HG02610 (cell line): ENCODE data around the gene C1QTNF8.

Experiments used
- ATAC-seq: cut with Tn5 transposase; IDR thresholded peaks from one replicate; pipeline ENCODE4 v1.9.1; 2021; ENCODE audit warnings: mild to moderate bottlenecking, moderate library complexity; ENCODE audit not compliant: unreplicated experiment

Gene C1QTNF8

GRCh38 chr16:1127971-1128715 is 32.1 kb upstream of the C1QTNF8 start:
- ATAC-seq: no peak

GRCh38 chr16:1127101-1127500 is 31.1 kb upstream of the C1QTNF8 start:
- no peak for ATAC-seq

- no peak for ATAC-seq
Observed at GRCh38 chr16:1126586-1126985, 30.5 kb upstream of the C1QTNF8 start.

GRCh38 chr16:1126044-1126443 is 30.0 kb upstream of the C1QTNF8 start:
- no peak for ATAC-seq

- no peak for ATAC-seq
Observed at GRCh38 chr16:1125471-1125870, 29.4 kb upstream of the C1QTNF8 start.

DNA sequence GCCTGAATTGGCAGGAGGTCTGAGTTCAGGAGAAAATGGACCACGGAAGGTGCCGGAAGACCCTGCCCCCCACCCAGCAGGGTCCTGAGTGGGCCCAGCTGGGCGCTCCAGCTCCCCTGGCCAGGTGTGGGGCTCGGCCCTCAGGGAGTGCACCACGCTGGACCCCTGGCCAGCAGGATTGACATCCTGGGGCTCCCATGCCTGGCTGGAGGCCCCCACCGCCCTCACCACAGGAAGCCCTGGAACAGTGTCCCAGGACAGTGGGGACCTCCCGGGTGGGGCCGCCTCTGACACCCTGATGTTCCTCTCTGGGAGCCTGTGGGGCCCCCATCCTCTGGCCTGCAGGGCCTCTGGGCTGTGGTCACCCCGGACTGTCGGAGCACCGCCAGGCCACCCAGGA is 28.8 kb upstream of the C1QTNF8 start:
- ATAC-seq: no peak

DNA sequence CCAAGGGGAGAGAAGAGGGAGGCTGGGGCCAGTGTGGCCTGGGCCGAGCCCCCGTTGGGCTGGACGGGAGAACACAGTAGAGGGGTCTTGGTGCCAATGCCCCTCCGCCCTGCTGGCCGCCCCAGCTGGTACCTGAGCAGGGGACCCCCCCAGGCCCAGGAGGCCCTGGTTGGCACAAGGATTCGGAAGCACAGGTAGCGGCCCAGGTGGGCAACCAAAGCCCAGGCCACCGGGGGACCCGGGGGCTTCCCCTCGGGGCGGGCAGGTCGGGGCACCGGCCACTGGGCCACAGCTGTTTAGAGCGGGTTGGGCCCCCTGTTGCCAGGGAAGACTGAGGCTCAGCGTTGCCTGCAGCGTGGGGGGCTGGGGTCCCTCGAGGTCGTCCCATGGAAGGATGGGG is 28.2 kb upstream of the C1QTNF8 start:
- ATAC-seq: no peak

DNA sequence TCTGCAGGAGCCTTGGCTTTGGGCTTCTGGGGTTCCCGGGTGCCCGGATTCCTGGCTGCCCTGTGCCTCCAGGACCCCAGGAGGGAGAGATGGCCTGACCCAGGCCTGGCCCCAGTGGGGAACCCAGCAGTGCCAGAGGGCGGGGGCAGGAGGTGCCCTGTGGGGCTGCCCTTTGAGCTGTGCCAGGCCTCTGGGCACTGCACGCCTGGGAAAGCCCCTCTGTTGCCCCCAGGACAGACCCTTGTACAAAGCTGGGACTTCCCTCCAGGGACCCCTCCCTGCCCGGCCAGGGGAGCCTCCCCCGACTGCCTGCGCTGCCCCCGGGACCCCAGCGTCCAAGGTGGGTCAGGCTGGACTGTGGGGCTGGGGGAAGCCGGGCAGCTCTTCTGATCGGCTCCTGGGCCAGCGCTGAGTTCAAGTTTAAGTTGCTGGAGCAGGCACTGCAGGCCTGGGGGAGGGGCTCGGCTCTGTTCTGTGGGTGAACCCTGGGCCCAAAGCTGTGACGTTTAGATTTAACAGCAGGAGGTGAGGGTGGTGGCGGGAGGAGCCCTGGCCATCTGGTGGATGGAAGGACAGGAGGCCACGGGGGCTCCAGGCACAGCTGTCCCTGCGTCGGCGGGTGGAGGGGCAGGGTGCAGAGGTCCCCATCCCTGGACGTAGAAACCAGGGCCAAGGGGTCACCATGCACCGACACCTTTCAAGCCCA is 27.6 kb upstream of the C1QTNF8 start:
- ATAC-seq: no peak

GRCh38 chr16:1122398-1122765 is 26.3 kb upstream of the C1QTNF8 start:
- ATAC-seq: no peak

GRCh38 chr16:1121601-1122397 is 25.8 kb upstream of the C1QTNF8 start:
- ATAC-seq: no peak

DNA sequence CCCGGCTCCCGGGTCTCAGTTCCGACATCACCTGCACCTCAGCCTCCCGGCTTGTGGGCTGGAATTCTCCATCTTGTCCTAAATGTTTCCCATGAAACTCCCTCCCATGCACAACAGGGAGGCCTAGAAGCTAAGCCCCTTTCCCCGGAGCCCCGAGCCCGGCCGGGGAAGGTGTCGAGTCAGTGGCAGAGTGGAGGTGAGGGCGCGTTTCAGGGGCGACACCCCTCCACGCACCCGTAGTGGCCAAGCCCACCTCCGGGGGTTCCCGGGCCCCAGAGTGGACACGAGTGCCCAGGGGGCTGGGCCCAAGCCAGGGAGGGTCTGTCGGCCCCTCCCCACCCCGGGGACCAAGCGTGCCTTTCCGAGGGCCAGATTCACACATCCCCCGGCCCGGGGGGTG is 25.0 kb upstream of the C1QTNF8 start:
- ATAC-seq: no peak

GRCh38 chr16:1120577-1120941 is 24.5 kb upstream of the C1QTNF8 start:
- ATAC-seq: no peak

GRCh38 chr16:1119766-1120576 is 23.9 kb upstream of the C1QTNF8 start:
- ATAC-seq: no peak

- ATAC-seq: no peak
Observed at GRCh38 chr16:1119129-1119528, 23.1 kb upstream of the C1QTNF8 start.

DNA sequence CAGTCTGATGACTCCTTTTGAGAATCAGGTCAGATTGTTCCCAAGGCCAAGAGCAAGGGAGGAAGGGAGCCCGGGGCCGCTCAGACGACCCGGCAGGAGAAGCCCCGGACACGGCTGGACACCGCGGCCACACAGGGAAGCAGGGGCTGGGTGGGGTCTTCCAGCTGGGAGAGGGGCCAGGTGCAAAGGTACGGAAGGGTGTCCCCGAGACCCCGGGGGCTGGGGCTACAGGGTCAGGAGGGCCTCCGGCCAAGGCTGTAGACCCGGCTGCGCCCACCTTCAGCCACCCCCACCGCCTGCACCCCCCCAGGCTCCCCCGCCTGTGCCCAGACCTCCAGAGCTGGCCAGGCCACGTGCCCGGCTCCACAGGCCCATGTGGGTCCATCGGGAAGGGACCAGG is 21.9 kb upstream of the C1QTNF8 start:
- no peak for ATAC-seq

DNA sequence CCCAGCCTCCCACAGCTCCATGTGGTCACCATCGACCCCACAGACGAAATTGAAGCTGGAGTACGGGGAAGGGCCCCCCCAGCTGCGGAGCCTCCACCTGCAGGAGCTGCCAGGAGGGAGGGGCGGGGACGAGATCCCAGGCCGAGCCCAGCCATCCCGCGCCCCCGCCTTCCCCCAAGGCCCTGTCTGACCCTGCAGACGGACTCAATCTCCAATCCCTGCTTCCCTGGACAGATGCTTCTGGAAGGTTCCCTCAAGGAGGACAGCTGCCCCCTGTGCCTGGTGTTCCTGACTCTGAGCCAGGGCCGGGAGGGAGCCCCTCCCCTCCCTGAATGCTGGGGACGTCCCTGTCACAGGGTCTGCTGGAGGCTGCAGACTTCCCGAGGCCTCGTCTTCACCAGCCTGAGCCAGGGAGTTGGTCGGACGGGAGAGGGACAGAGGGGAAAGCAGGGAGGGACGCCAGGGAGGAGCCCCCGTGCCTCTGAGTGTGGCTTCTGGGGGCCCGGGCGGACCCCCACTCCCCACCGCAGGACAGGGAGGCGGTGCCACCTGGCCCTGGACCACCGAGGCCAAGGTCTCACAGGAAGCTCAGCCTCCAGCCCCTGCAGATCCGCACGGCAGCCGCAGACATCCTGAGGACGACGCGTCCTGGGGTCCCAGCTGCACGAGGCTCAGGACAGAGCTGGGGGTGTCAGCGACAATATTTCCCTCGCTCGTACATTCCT is 21.3 kb upstream of the C1QTNF8 start:
- no peak for ATAC-seq

- no peak for ATAC-seq
Observed at GRCh38 chr16:1116693-1117077, 20.6 kb upstream of the C1QTNF8 start.

DNA sequence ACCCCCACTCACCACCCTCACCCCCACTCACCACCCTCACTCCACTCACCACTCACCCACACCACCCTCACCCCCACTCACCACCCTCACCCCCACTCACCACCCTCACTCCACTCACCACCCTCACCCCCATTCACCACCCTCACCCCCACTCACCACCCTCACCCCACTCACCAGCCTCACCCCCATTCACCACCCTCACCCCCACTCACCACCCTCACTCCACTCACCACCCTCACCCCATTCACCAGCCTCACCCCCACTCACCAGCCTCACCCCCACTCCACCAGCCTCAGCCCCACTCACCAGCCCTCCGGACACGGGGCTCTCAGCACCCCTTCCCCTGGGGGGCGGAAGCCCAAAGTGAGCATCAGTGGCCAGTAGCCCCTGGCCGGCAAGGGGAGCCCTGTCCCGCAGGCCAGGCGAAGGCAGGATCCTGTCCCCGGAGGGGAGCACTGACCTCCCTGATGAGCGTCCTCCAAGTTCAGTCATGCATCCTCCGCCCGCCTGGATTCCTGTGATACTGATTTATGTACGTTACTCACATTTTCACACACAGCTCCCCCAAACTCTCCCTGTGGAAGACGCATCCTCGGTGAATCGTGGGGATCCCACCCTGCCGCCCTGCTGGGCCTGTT is 18.0 kb upstream of the C1QTNF8 start:
- ATAC-seq: no peak

DNA sequence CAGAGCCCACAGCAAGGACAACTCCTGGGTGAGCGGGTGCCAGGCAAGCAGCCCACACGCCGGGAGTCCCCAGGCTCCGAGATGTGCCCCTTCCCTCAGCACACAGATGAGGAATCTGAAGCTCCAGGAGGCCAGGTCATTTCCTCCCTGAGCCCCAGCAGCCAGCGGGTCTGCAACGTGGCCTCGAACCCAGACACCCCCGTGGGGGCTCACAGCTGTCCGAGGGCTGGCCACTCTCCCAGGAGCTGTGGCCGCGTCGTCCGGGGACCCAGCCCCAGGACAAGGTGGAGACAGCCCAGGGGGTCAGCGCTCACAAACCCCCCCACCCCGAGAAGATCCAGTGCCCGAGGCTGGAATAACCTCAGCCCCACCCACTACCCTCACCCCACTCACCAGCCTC is 17.4 kb upstream of the C1QTNF8 start:
- ATAC-seq: no peak
